K562 (cell line): ENCODE measurements around the gene ANAPC2. TPM values are rescaled to one million over a fixed set of nuclear protein-coding genes. Genes with fewer than 3 reads are reported as not detected.

ENCODE experiments used
- CHD7 ChIP-seq: fragments of 200-600 bp; sonication (generic); IDR thresholded peaks from one replicate; pipeline ENCODE4 v1.6.1; 2012; ENCODE audit warnings: mild to moderate bottlenecking, low read depth, low read length, inconsistent platforms
- FOXJ2 ChIP-seq: fragments of 200-800 bp; sonication (Bioruptor generic); IDR thresholded peaks from 2 replicates; pipeline ENCODE4 v1.6.1; 2016; ENCODE audit warnings: missing genetic modification characterization, missing compliant biosample characterization
- HINFP ChIP-seq: fragments of 450-650 bp; conservative IDR thresholded peaks from 2 replicates; pipeline ENCODE4 v1.6.1; 2016; ENCODE audit warnings: missing genetic modification characterization, low read depth, mild to moderate bottlenecking, control low read depth, missing compliant biosample characterization
- HMBOX1 ChIP-seq: sonication (generic); IDR thresholded peaks from 2 replicates; pipeline ENCODE4 v1.6.1; 2016
- KDM5B ChIP-seq: fragments of 200-600 bp; sonication (generic); IDR thresholded peaks from 2 replicates; pipeline ENCODE4 v1.6.1; 2012; ENCODE audit warnings: low read depth, mild to moderate bottlenecking, moderate library complexity, low read length, control low read depth, inconsistent platforms; ENCODE audit not compliant: insufficient replicate concordance
- SMAD1 ChIP-seq: fragments of 150-350 bp; IDR thresholded peaks from 2 replicates; pipeline ENCODE4 v1.6.1; 2014; ENCODE audit warnings: low read length, low read depth; ENCODE audit not compliant: partially characterized antibody
- ZBTB17 ChIP-seq: fragments of 450-650 bp; formaldehyde crosslinking; IDR thresholded peaks from 2 replicates; pipeline ENCODE4 v1.4.0; 2020; ENCODE audit warnings: mild to moderate bottlenecking
- ZHX1 ChIP-seq: fragments of 150-350 bp; conservative IDR thresholded peaks from 2 replicates; pipeline ENCODE4 v1.6.1; 2014; ENCODE audit warnings: low read length
- polyA plus RNA-seq, 8 experiments: library from polyadenylated mRNA; depleted of rRNA in 4 of 8; stranded (reverse) in 5 of 8; unstranded in 3 of 8; fragments of >200 nt; fragmentation: Nextera tagmentation in 2 of 8; fragmentation: Illumina TruSeq in 1 of 8; extraction: Ambion mirVana in 2 of 8; extraction: Trizol in 1 of 8; gene quantifications; 2 replicates each; pipeline versions ENCODE4 v1.2.1 to v1.2.3, GENCODE V29; 2011 to 2014; ENCODE audit warnings: inconsistent platforms in 1 of 8, missing spikeins in 1 of 8
- total RNA-seq, 7 experiments: library from RNA; depleted of rRNA in 6 of 7; stranded (reverse); fragments of >200 nt in 6 of 7; fragmentation: Illumina TruSeq in 2 of 7; extraction: Trizol in 2 of 7; gene quantifications; 2 replicates each; pipeline versions ENCODE4 v1.2.1 to v1.2.3, GENCODE V29; 2011 to 2021; ENCODE audit warnings: low replicate concordance in 1 of 7

Gene ANAPC2
- total and polyA plus RNA-seq, 9 of the 15 experiments (the other 6 are each of a cell fraction or from before 2014, with no cell fraction given): 0.11 to 56.5 (median 17.1) TPM; not detected in 1

DNA sequence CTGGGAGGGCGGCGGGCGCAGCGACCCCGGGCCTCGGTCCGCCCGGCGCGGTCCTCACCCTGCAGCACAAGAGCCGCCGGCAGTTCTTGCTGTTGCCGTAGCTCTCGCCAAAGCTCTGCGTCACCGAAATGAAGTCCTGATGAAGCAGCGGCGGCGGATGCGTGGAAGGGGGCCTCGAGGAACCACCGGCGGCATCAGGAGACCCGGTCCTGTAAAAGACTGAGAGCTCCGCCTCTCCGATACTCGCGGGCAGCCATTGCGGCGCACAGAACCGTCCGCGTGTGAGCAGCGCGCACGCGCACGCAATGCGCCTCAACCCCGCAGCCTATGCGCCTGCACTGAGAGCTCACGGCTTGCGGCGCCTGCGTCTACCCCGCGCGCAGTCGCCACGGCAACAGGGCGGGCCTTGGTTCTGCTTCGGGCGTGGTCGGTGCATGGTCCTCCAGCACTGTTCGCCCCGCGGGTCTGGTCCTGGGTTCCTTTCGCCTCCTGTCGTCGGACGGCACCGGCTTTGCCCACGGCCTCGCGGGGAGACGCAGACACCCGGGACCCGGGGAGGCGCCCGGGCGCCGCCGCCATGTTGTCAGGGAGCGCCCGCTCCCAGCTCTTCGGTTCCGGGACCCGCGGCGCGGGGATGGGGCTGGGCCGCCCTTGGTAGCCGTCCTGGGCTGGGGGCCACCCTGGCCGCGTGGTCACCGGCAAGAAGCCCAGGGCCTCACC lies 58.7 kb downstream of the ANAPC2 start (continued):
- TF ChIP-seq CHD7 (no peak), HINFP (tag) (no peak), KDM5B (peak; percentile 57), HMBOX1 (no peak), SMAD1 (peak; percentile 51), ZBTB17 (0 out of 2 replicates have a peak, but pooled peaks have one; percentile 18), FOXJ2 (tag) (peak; percentile 92), ZHX1 (peak; percentile 55; the same call in 1 of the 2 replicates)
